ENCODE measurements around the gene KCTD20. TPM values are rescaled to one million over a fixed set of nuclear protein-coding genes. Genes with fewer than 3 reads are reported as not detected.
A peak's percentile ranks its signal among the peaks of the same experiment; 100 is the strongest.

KCTD20 gene
- total RNA-seq, 1 donor from 2014 or later = 41.3 TPM

DNA sequence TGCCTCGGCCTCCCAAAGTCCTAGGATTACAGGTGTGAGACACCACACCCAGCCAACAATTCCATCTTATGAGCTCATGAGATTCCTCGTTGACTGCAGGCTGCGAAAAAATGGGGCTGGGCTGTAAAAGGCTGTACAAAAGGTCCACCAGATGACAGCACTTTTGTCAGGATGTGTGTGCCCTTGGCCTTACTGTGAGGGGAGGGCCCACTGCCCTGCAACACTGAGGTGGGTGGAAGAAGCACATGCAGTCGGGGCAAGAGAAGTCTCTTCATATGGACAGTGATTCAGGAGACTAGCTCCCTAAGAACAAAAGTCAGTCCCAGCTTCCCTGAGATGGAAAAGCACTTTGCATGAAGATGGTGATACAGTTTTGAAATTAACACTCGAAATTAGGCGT is 50.5 kb downstream of the KCTD20 start:
- Histone ChIP-seq H3K36me3 (no peaks in the 10 kb centered on the region), H3K9ac (no peak overlapping the region), H2AFZ (replicated peaks) (no peak overlapping the region), H3K4me1 (peaks cover 28% of the 10 kb centered on the region), H3K4me3 (no peak overlapping the region), H4K20me1 (ENCODE audit: low read depth) (peaks cover 9% of the 10 kb centered on the region), H3K27ac (peak overlapping the region; percentile 74), H3K27me3 (no peaks in the 10 kb centered on the region), H3K79me2 (ENCODE audit: low read depth) (no peaks in the 10 kb centered on the region), H3K4me2 (peak overlapping the region; percentile 64), H3F3A (ENCODE audit: low read depth) (peaks cover 32% of the 10 kb centered on the region), H3K9me3 (ENCODE audit: low read depth) (no peaks in the 10 kb centered on the region)
- Mint-ChIP-seq H3K4me1 (peaks cover 11% of the 10 kb centered on the region), H3K36me3 (peaks cover 50% of the 10 kb centered on the region), H3K4me3 (no peak overlapping the region), H3K27ac (no peak overlapping the region), H3K27me3 (ENCODE audit: insufficient read depth, low read depth) (peaks cover 4% of the 10 kb centered on the region), H3K9me3 (no peaks in the 10 kb centered on the region)
- TF ChIP-seq EZH2 (IDR thresholded peaks at IDR 0.05) (no peak), EZH2phosphoT487 (IDR thresholded peaks at IDR 0.05) (no peak), CTCF (IDR thresholded peaks at IDR 0.05) (no peak)
- DNase-seq (ENCODE audit: low spot score) = no peak

DNA sequence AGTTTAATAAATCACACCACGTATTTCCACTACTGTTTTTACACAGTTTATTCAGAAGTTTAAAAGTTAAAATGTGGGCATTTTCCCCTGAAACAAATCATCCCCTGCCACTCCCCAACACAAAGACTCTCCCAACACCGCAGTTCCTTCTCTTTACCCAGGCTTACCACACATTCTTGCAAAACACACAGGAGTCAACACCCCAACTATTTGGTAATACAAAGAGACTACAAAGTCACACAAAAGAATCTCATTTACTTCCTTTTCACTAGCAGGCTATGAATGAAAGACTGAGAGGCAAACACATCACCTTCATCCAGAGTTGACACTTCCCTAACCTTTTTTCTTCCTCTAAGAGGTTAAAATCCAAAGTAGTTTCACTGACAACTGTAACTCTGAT is 51.1 kb downstream of the KCTD20 start:
- Mint-ChIP-seq H3K4me1 (peaks cover 11% of the 10 kb centered on the region), H3K4me3 (no peak overlapping the region)
- no peak for TF ChIP-seq EZH2 (IDR thresholded peaks at IDR 0.05)
- TF ChIP-seq CTCF (IDR thresholded peaks at IDR 0.05) = no peak
- TF ChIP-seq EZH2phosphoT487 (IDR thresholded peaks at IDR 0.05) = no peak

DNA sequence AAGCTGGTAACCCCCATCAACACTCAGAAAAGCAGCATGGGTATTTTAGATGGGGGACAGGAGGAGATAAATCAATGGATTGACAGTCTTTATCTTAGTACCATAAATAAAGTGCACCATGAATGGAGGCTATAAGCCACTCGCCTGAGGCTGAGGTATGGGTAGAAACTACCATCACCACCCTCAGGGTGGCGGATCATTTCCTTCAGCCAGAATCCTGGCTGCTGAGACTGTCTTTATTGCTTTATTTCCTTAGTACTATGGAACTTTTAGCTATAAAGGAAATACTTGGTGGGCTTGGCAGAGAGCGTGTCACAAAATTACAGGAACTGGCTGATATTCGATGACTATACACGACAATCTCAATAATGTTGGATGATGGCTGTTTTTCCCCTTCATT is 52.3 kb downstream of the KCTD20 start:
- H3K36me3 ChIP-seq = no peaks in the 10 kb centered on the region
- H3K27ac Mint-ChIP-seq = no peak overlapping the region
- H3K9me3 Mint-ChIP-seq = no peaks in the 10 kb centered on the region
- H3K27me3 Mint-ChIP-seq (ENCODE audit: insufficient read depth, low read depth) = peaks cover 4% of the 10 kb centered on the region
- peak overlapping the region; percentile 74 for H3K27ac ChIP-seq
- no peaks in the 10 kb centered on the region for H3K27me3 ChIP-seq
- no peaks in the 10 kb centered on the region for H3K9me3 ChIP-seq (ENCODE audit: low read depth)
- no peak for DNase-seq (ENCODE audit: low spot score)
- H3K4me1 ChIP-seq = peaks cover 28% of the 10 kb centered on the region
- H3K4me1 Mint-ChIP-seq = peaks cover 11% of the 10 kb centered on the region
- peaks cover 9% of the 10 kb centered on the region for H4K20me1 ChIP-seq (ENCODE audit: low read depth)
- no peak overlapping the region for H3K4me3 ChIP-seq
- H2AFZ ChIP-seq (replicated peaks) = no peak overlapping the region
- TF ChIP-seq EZH2phosphoT487 (IDR thresholded peaks at IDR 0.05) (no peak), CTCF (IDR thresholded peaks at IDR 0.05) (no peak), EZH2 (IDR thresholded peaks at IDR 0.05) (no peak)
- H3K36me3 Mint-ChIP-seq = peaks cover 49% of the 10 kb centered on the region
- no peak overlapping the region for H3K4me2 ChIP-seq
- H3K4me3 Mint-ChIP-seq = no peak overlapping the region
- no peaks in the 10 kb centered on the region for H3K79me2 ChIP-seq (ENCODE audit: low read depth)
- no peak overlapping the region for H3K9ac ChIP-seq
- peaks cover 32% of the 10 kb centered on the region for H3F3A ChIP-seq (ENCODE audit: low read depth)

More for the DNA sequence above, 51.1 kb downstream of the KCTD20 start:
- Histone ChIP-seq H3K27ac (peak overlapping the region; percentile 74), H3K9me3 (ENCODE audit: low read depth) (no peaks in the 10 kb centered on the region), H3K4me2 (peak overlapping the region; percentile 64), H3K36me3 (no peaks in the 10 kb centered on the region), H2AFZ (replicated peaks) (no peak overlapping the region), H3K4me3 (peak overlapping the region; percentile 8), H3K27me3 (no peaks in the 10 kb centered on the region), H3F3A (ENCODE audit: low read depth) (peaks cover 32% of the 10 kb centered on the region), H3K79me2 (ENCODE audit: low read depth) (no peaks in the 10 kb centered on the region), H3K4me1 (peaks cover 28% of the 10 kb centered on the region), H4K20me1 (ENCODE audit: low read depth) (peaks cover 9% of the 10 kb centered on the region), H3K9ac (no peak overlapping the region)
- peak overlapping the region; percentile 23 for H3K27ac Mint-ChIP-seq
- H3K27me3 Mint-ChIP-seq (ENCODE audit: insufficient read depth, low read depth) = peaks cover 4% of the 10 kb centered on the region
- DNase-seq (ENCODE audit: low spot score) = peak; percentile 58
- H3K36me3 Mint-ChIP-seq = peaks cover 51% of the 10 kb centered on the region
- no peaks in the 10 kb centered on the region for H3K9me3 Mint-ChIP-seq

Data from neural progenitor cell (in vitro differentiated cells).